HEK293 (cell line): ENCODE data around the gene ARMH3.

Experiments used
- CTCF ChIA-PET: fragments of 350-600 bp; formaldehyde crosslinking; extraction: SDS; loops from one replicate; lab custom pipeline; 2021; ENCODE audit warnings: antibody characterized with exemption; lab: Yijun Ruan, JAX
- POLR2A ChIA-PET: fragments of 300-600 bp; formaldehyde crosslinking; extraction: SDS; loops from one replicate; lab custom pipeline; 2020; ENCODE audit warnings: antibody characterized with exemption, inconsistent platforms; lab: Yijun Ruan, JAX
- H3K27ac ChIP-seq: fragments of 200-500 bp; sonication (Bioruptor generic); 2 replicates; pipeline ENCODE4 v1.5.1; 2014; ENCODE audit warnings: low read depth, low read length, control low read depth, inconsistent platforms; ENCODE audit errors: extremely low read depth
- H3K36me3 ChIP-seq, 2 experiments: fragments of 200-500 bp in 1 of 2; sonication (Bioruptor generic) in 1 of 2; 1 replicate in 1 of 2; 2 replicates in 1 of 2; pipeline ENCODE4 v1.5.1; 2014 to 2017; ENCODE audit warnings: inconsistent platforms in 2 of 2, low read length in 2 of 2; ENCODE audit not compliant: control insufficient read depth in 2 of 2, insufficient read depth in 1 of 2
- H3K4me1 ChIP-seq: fragments of 200-500 bp; sonication (Bioruptor generic); 2 replicates; pipeline ENCODE4 v1.5.1; 2014; ENCODE audit warnings: mild to moderate bottlenecking, low read length, inconsistent platforms; ENCODE audit not compliant: control insufficient read depth, insufficient read depth
- H3K4me3 ChIP-seq: 2 replicates; pipeline ENCODE4 v1.5.1; 2011; ENCODE audit warnings: low read depth, mild to moderate bottlenecking, control low read depth, low read length, moderate library complexity
- H3K9me3 ChIP-seq: fragments of 200-500 bp; sonication (Bioruptor generic); 2 replicates; pipeline ENCODE4 v1.5.1; 2014; ENCODE audit warnings: low read depth, low read length, inconsistent platforms; ENCODE audit not compliant: control insufficient read depth, insufficient read depth
- BCL11B ChIP-seq: fragments of 450-650 bp; formaldehyde crosslinking; IDR thresholded peaks from 2 replicates; pipeline ENCODE4 v1.5.1; 2016; ENCODE audit warnings: low read depth, missing biosample characterization, missing genetic modification characterization
- EGR2 ChIP-seq: fragments of 450-650 bp; formaldehyde crosslinking; IDR thresholded peaks from 2 replicates; pipeline ENCODE4 v1.5.1; 2016; ENCODE audit warnings: low read depth, missing biosample characterization, missing genetic modification characterization
- GLI4 ChIP-seq: fragments of 450-650 bp; formaldehyde crosslinking; IDR thresholded peaks from 2 replicates; pipeline ENCODE4 v1.5.1; 2016; ENCODE audit warnings: missing biosample characterization, missing genetic modification characterization
- HOXA7 ChIP-seq: sonication (generic); formaldehyde crosslinking; IDR thresholded peaks from 2 replicates; pipeline ENCODE4 v1.8.1; 2022; ENCODE audit warnings: missing genetic modification reagents, borderline replicate concordance
- HOXC10 ChIP-seq: sonication (generic); formaldehyde crosslinking; IDR thresholded peaks from 2 replicates; pipeline ENCODE4 v1.8.1; 2023; ENCODE audit warnings: mild to moderate bottlenecking, missing genetic modification reagents
- OVOL3 ChIP-seq: fragments of 450-650 bp; formaldehyde crosslinking; IDR thresholded peaks from 2 replicates; pipeline ENCODE4 v1.5.1; 2016; ENCODE audit warnings: missing biosample characterization, missing genetic modification characterization
- PATZ1 ChIP-seq: fragments of 450-650 bp; formaldehyde crosslinking; IDR thresholded peaks from 2 replicates; pipeline ENCODE4 v1.5.1; 2016; ENCODE audit warnings: missing biosample characterization, missing genetic modification characterization
- PRDM2 ChIP-seq: fragments of 450-650 bp; formaldehyde crosslinking; IDR thresholded peaks from 2 replicates; pipeline ENCODE4 v1.5.1; 2016; ENCODE audit warnings: missing biosample characterization, missing genetic modification characterization, borderline replicate concordance
- TSHZ1 ChIP-seq: fragments of 450-650 bp; formaldehyde crosslinking; IDR thresholded peaks from 2 replicates; pipeline ENCODE4 v1.5.1; 2016; ENCODE audit warnings: missing biosample characterization, missing genetic modification characterization, borderline replicate concordance
- ZBTB21 ChIP-seq: fragments of 450-650 bp; formaldehyde crosslinking; IDR thresholded peaks from 2 replicates; pipeline ENCODE4 v1.5.1; 2017; ENCODE audit warnings: missing biosample characterization, missing genetic modification characterization
- ZBTB6 ChIP-seq: fragments of 450-650 bp; formaldehyde crosslinking; IDR thresholded peaks from 2 replicates; pipeline ENCODE4 v1.5.1; 2017; ENCODE audit warnings: missing biosample characterization, missing genetic modification characterization
- ZBTB7A ChIP-seq: fragments of 450-650 bp; formaldehyde crosslinking; IDR thresholded peaks from 2 replicates; pipeline ENCODE4 v1.5.1; 2016; ENCODE audit warnings: low read depth, missing biosample characterization, missing genetic modification characterization
- ZNF16 ChIP-seq: fragments of 450-650 bp; formaldehyde crosslinking; IDR thresholded peaks from 2 replicates; pipeline ENCODE4 v1.5.1; 2016; ENCODE audit warnings: low read depth, missing biosample characterization, missing genetic modification characterization
- ZNF2 ChIP-seq: fragments of 450-650 bp; formaldehyde crosslinking; IDR thresholded peaks from 2 replicates; pipeline ENCODE4 v1.5.1; 2016; ENCODE audit warnings: missing biosample characterization, missing genetic modification characterization
- ZNF571 ChIP-seq: fragments of 450-650 bp; formaldehyde crosslinking; IDR thresholded peaks from 2 replicates; pipeline ENCODE4 v1.5.0; 2017; ENCODE audit warnings: missing biosample characterization, missing genetic modification characterization
- ZNF692 ChIP-seq: fragments of 450-650 bp; formaldehyde crosslinking; IDR thresholded peaks from 2 replicates; pipeline ENCODE4 v1.5.1; 2016; ENCODE audit warnings: missing biosample characterization, missing genetic modification characterization
- ZSCAN23 ChIP-seq: fragments of 450-650 bp; formaldehyde crosslinking; IDR thresholded peaks from 2 replicates; pipeline ENCODE4 v1.5.1; 2016; ENCODE audit warnings: missing biosample characterization, missing genetic modification characterization

ARMH3 gene

GRCh38 chr10:102055647-102056419 is at the start of gene ARMH3 (continued):
- TF ChIP-seq PATZ1 (peak; percentile 94), ZBTB7A (peak; percentile 65; the same call in 1 of the 2 replicates), ZBTB21 (no peak), ZNF2 (tag by site-specific recombination) (peak; percentile 46; the same call in 1 of the 2 replicates), OVOL3 (peak; percentile 51), ZNF571 (no peak), HOXA7 (no peak), ZNF692 (tag by site-specific recombination) (peak; percentile 88), BCL11B (peak; percentile 75), ZBTB6 (tag by site-specific recombination) (peak; percentile 37; the same call in 1 of the 2 replicates), ZNF16 (no peak), TSHZ1 (tag by site-specific recombination) (peak; percentile 34; the same call in 1 of the 2 replicates)

- no peak for TF ChIP-seq HOXC10
- no peak for TF ChIP-seq PRDM2 (tag by site-specific recombination)
- no peak for TF ChIP-seq ZSCAN23 (tag by site-specific recombination)
- TF ChIP-seq GLI4 (tag by site-specific recombination), result no peak
- TF ChIP-seq EGR2, result no peak
- H3K36me3 ChIP-seq, result peaks cover 2 to 7% of the 10 kb centered on the region in 2 experiments
- no peak overlapping the region for H3K4me3 ChIP-seq
- H3K9me3 ChIP-seq, result no peaks in the 10 kb centered on the region
- ChIA-PET CTCF (interaction anchor here (0.6 to 2.5 kb wide), 4 partner anchors 9 to 57 kb away, joined by 3 to 17 read pairs (median 4); no protein-coding TSS in a partner anchor), POLR2A (interaction anchor here (0.5 to 4.0 kb wide), 3 partner anchors 9 to 51 kb away, joined by 3 to 26 read pairs (median 7); no protein-coding TSS in a partner anchor)
- no peaks in the 10 kb centered on the region for H3K4me1 ChIP-seq
- no peak overlapping the region for H3K27ac ChIP-seq
Observed at GRCh38 chr10:102102421-102102820, 46.4 kb upstream of the ARMH3 start.
